GM12878 (cell line): Measurements from ENCODE around the gene ETNK2. TPM values are rescaled to one million over a fixed set of nuclear protein-coding genes. Genes with fewer than 3 reads are reported as not detected.

ENCODE experiments used
- ATAC-seq: fragments of 200-7000 bp; cut with Tn5 transposase; 3 replicates; pipeline ENCODE4 v1.9.1; 2020; ENCODE audit warnings: mild to moderate bottlenecking, moderate library complexity
- BruUV-seq: library from RNA; stranded (reverse); fragments of 400-500 nt; replicated peaks from 2 replicates; lab custom pipeline; 2021; lab: Mats Ljungman, UMichigan
- CTCF ChIA-PET: fragments of 300-600 bp; sonication (Branson Sonifier 250); formaldehyde crosslinking; extraction: SDS; loops from one replicate; lab custom pipeline; 2021; ENCODE audit warnings: inconsistent platforms; lab: Yijun Ruan, JAX
- POLR2A ChIA-PET: fragments of 350-600 bp; formaldehyde crosslinking; extraction: SDS; loops from one replicate; lab custom pipeline; 2021; ENCODE audit warnings: inconsistent platforms; lab: Charles Lee
- RAD21 ChIA-PET: fragments of 300-600 bp; sonication (Branson Sonifier 250); formaldehyde crosslinking; loops from one replicate; lab custom pipeline; 2023; ENCODE audit warnings: antibody characterized with exemption; ENCODE audit not compliant: unreplicated experiment; lab: Charles Lee
- SMC1A ChIA-PET: fragments of 300-600 bp; sonication (Branson Sonifier 250); formaldehyde crosslinking; loops from one replicate; lab custom pipeline; 2023; ENCODE audit not compliant: unreplicated experiment, uncharacterized antibody; lab: Charles Lee
- DNase-seq: peaks from one replicate; pipeline ENCODE4 v3.0.0-alpha.2; 2011; ENCODE audit warnings: low read depth, low spot score
- FAIRE-seq: peaks from 3 replicates; lab custom pipeline; 2011; peaks lifted over from hg19 to GRCh38; lab: Jason Lieb, UNC
- H2AFZ ChIP-seq: 2 replicates; pipeline ENCODE4 v1.6.0; 2011; ENCODE audit warnings: low read depth, low read length, control low read depth; ENCODE audit not compliant: control insufficient read depth
- H3K27ac ChIP-seq: 2 replicates; pipeline ENCODE4 v1.5.1; 2011; ENCODE audit warnings: control low read depth; ENCODE audit not compliant: control insufficient read depth, insufficient read depth
- H3K27me3 ChIP-seq, 2 experiments: replicated peaks in 1 of 2; 2 replicates each; pipeline versions ENCODE4 v1.6.0 to v1.6.1; 2011; ENCODE audit warnings: low read length in 1 of 2; ENCODE audit not compliant: control insufficient read depth in 2 of 2, insufficient read depth in 2 of 2
- H3K36me3 ChIP-seq, 2 experiments: 2 replicates each; pipeline ENCODE4 v1.5.1; 2011; ENCODE audit warnings: low read length in 1 of 2; ENCODE audit not compliant: control insufficient read depth in 2 of 2, insufficient read depth in 2 of 2
- H3K4me1 ChIP-seq: 2 replicates; pipeline ENCODE4 v1.6.1; 2011; ENCODE audit warnings: mild to moderate bottlenecking, low read length, moderate library complexity, mixed read lengths; ENCODE audit not compliant: control insufficient read depth, insufficient read depth
- H3K4me2 ChIP-seq: 2 replicates; pipeline ENCODE4 v1.6.0; 2011; ENCODE audit warnings: control low read depth; ENCODE audit not compliant: control insufficient read depth, insufficient read depth
- H3K4me3 ChIP-seq: fragments of 200-600 bp; sonication (generic); 2 replicates; pipeline ENCODE4 v1.5.1; 2016
- H3K79me2 ChIP-seq: 2 replicates; pipeline ENCODE4 v1.6.0; 2011; ENCODE audit warnings: low read length; ENCODE audit not compliant: control insufficient read depth, insufficient read depth
- H3K9ac ChIP-seq: 2 replicates; pipeline ENCODE4 v1.8.0; 2011; ENCODE audit warnings: low read length, control low read depth, mixed read lengths; ENCODE audit not compliant: control insufficient read depth, insufficient read depth
- H3K9me3 ChIP-seq: replicated peaks from 3 replicates; pipeline ENCODE4 v1.5.1; 2011; ENCODE audit warnings: mild to moderate bottlenecking, low read length; ENCODE audit not compliant: control insufficient read depth, insufficient read depth
- H4K20me1 ChIP-seq: 2 replicates; pipeline ENCODE4 v1.6.0; 2011; ENCODE audit not compliant: control insufficient read depth, insufficient read depth
- BCL11A ChIP-seq: IDR thresholded peaks from 2 replicates; pipeline ENCODE4 v1.6.1; 2011; ENCODE audit warnings: low read depth, low read length
- FOXM1 ChIP-seq: IDR thresholded peaks from 2 replicates; pipeline ENCODE4 v1.6.1; 2012; ENCODE audit warnings: low read depth, mild to moderate bottlenecking, inconsistent platforms, low read length, moderate library complexity
- IRF3 ChIP-seq: fragments of 450-650 bp; IDR thresholded peaks from 2 replicates; pipeline ENCODE4 v1.6.1; 2014; ENCODE audit warnings: mild to moderate bottlenecking
- PAX5 ChIP-seq: IDR thresholded peaks from 2 replicates; pipeline ENCODE4 v1.6.1; 2011; ENCODE audit warnings: low read depth, low read length, borderline replicate concordance
- POLR2AphosphoS2 ChIP-seq: IDR thresholded peaks from 2 replicates; pipeline ENCODE4 v1.6.1; 2011; ENCODE audit warnings: low read depth, mild to moderate bottlenecking, low read length, improper control_type of control experiment, moderate library complexity
- REST ChIP-seq: IDR thresholded peaks from 2 replicates; pipeline ENCODE4 v1.6.1; 2012; ENCODE audit warnings: mild to moderate bottlenecking, low read depth, low read length
- TARDBP ChIP-seq: IDR thresholded peaks from 2 replicates; pipeline ENCODE4 v1.6.1; 2016; ENCODE audit warnings: borderline replicate concordance
- TBL1XR1 ChIP-seq: IDR thresholded peaks from 2 replicates; pipeline ENCODE4 v1.6.1; 2012; ENCODE audit warnings: low read depth, low read length, improper control_type of control experiment
- TCF12 ChIP-seq: IDR thresholded peaks from 2 replicates; pipeline ENCODE4 v1.6.1; 2011; ENCODE audit warnings: low read depth, mild to moderate bottlenecking, low read length
- ZSCAN29 ChIP-seq: fragments of 450-650 bp; IDR thresholded peaks from 2 replicates; pipeline ENCODE4 v1.6.1; 2017; ENCODE audit warnings: mild to moderate bottlenecking, moderate library complexity
- WGBS: methylation state at CpG from one replicate; pipeline ENCODE4 v1.1.6; 2016; ENCODE audit warnings: low lambda C conversion rate; ENCODE audit not compliant: insufficient replicate concordance, insufficient coverage; ENCODE audit errors: missing lambda C conversion rate; 5-methylcytosine and 5-hydroxymethylcytosine counted together
- in situ Hi-C: fragments of 300-500 bp; cut with MboI; formaldehyde crosslinking; loops from 9 replicates; pipeline ENCODE4 v1.14.3; 2018; ENCODE audit warnings: mixed read lengths
- intact Hi-C: fragments of 100-400 bp; cut with micrococcal nuclease; formaldehyde crosslinking; loops from one replicate; pipeline ENCODE4 v1.14.2; 2022; ENCODE audit not compliant: unreplicated experiment
- polyA plus RNA-seq, 11 experiments: library from polyadenylated mRNA; depleted of rRNA in 4 of 11; unstranded in 6 of 11; stranded (reverse) in 5 of 11; fragments of >200 nt; fragmentation: Nextera tagmentation in 4 of 11; fragmentation: Illumina TruSeq in 1 of 11; extraction: Ambion mirVana in 4 of 11; extraction: Trizol in 1 of 11; gene quantifications; 1 replicate in 1 of 11; 2 replicates in 10 of 11; pipeline versions ENCODE4 v1.2.1 to v1.2.3, GENCODE V29; 2011 to 2016; ENCODE audit warnings: inconsistent platforms in 2 of 11, missing spikeins in 2 of 11, low read depth in 1 of 11
- total RNA-seq, 4 experiments: library from RNA; depleted of rRNA in 3 of 4; stranded (reverse); fragments of >200 nt in 3 of 4; fragmentation: Illumina TruSeq in 1 of 4; extraction: Trizol in 1 of 4; gene quantifications; 2 replicates each; pipeline versions ENCODE4 v1.2.1 to v1.2.3, GENCODE V29; 2013 to 2021
- TF ChIP-seq, protein P1 (sequence below): fragments of 450-650 bp; IDR thresholded peaks from 2 replicates; pipeline ENCODE4 v1.6.1; 2017; ENCODE audit warnings: mild to moderate bottlenecking
- TF ChIP-seq, protein P2 (sequence below): fragments of 450-650 bp; IDR thresholded peaks from 2 replicates; pipeline ENCODE4 v1.6.1; 2018; ENCODE audit warnings: borderline replicate concordance, mild to moderate bottlenecking; ENCODE audit not compliant: partially characterized antibody
- TF ChIP-seq, protein P3 (sequence below): IDR thresholded peaks from 2 replicates; pipeline ENCODE4 v1.6.1; 2011; ENCODE audit warnings: borderline replicate concordance, low read depth, mild to moderate bottlenecking, moderate library complexity, mixed read lengths, low read length; ENCODE audit not compliant: insufficient read depth; ENCODE audit errors: extremely low read length

The ETNK2 gene
- total and polyA plus RNA-seq, 10 of the 15 experiments (the other 5 are each of a cell fraction or from before 2014, with no cell fraction given): 0.14 TPM; not detected in 9

GRCh38 chr1:204106825-204107224, 45.0 kb downstream of the ETNK2 start (continued):
- TF ChIP-seq, protein P1, sequence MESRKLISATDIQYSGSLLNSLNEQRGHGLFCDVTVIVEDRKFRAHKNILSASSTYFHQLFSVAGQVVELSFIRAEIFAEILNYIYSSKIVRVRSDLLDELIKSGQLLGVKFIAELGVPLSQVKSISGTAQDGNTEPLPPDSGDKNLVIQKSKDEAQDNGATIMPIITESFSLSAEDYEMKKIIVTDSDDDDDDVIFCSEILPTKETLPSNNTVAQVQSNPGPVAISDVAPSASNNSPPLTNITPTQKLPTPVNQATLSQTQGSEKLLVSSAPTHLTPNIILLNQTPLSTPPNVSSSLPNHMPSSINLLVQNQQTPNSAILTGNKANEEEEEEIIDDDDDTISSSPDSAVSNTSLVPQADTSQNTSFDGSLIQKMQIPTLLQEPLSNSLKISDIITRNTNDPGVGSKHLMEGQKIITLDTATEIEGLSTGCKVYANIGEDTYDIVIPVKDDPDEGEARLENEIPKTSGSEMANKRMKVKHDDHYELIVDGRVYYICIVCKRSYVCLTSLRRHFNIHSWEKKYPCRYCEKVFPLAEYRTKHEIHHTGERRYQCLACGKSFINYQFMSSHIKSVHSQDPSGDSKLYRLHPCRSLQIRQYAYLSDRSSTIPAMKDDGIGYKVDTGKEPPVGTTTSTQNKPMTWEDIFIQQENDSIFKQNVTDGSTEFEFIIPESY: no peak
- TF ChIP-seq ZSCAN29: no peak
- TF ChIP-seq TARDBP: no peak
- TF ChIP-seq FOXM1: no peak

GRCh38 chr1:204105131-204105515, 46.7 kb downstream of the ETNK2 start:
- WGBS: 61% methylated on average over 6 of the region's 6 CpGs
- Histone ChIP-seq H2AFZ (no peak overlapping the region), H3K4me1 (peaks cover 3% of the 10 kb centered on the region; the same call in 1 of the 2 replicates), H3K4me3 (no peak overlapping the region), H3K27me3 (no peaks in the 10 kb centered on the region), H4K20me1 (no peaks in the 10 kb centered on the region), H3K27ac (no peak overlapping the region), H3K36me3 (no peaks in the 10 kb centered on the region), H3K79me2 (no peaks in the 10 kb centered on the region), H3K9me3 (no peaks in the 10 kb centered on the region), H3K4me2 (no peak overlapping the region), H3K9ac (no peak overlapping the region)
- RAD21 ChIA-PET: no interaction called here
- CTCF ChIA-PET: no interaction called here
- SMC1A ChIA-PET: interaction anchor here (1.1 kb wide), 1 partner anchor 29 kb away, joined by 3 read pairs; no protein-coding TSS in a partner anchor
- FAIRE-seq: no peak
- in situ Hi-C loops (no loop called here), intact Hi-C loops (no loop called here)
- no TSS peak for BruUV-seq
- no peak; the same call in 2 of the 3 replicates for ATAC-seq
- POLR2A ChIA-PET: interaction anchor here (1.5 kb wide), 1 partner anchor 26 kb away, joined by 3 read pairs; no protein-coding TSS in a partner anchor
- no peak for DNase-seq
- TF ChIP-seq, protein P2, sequence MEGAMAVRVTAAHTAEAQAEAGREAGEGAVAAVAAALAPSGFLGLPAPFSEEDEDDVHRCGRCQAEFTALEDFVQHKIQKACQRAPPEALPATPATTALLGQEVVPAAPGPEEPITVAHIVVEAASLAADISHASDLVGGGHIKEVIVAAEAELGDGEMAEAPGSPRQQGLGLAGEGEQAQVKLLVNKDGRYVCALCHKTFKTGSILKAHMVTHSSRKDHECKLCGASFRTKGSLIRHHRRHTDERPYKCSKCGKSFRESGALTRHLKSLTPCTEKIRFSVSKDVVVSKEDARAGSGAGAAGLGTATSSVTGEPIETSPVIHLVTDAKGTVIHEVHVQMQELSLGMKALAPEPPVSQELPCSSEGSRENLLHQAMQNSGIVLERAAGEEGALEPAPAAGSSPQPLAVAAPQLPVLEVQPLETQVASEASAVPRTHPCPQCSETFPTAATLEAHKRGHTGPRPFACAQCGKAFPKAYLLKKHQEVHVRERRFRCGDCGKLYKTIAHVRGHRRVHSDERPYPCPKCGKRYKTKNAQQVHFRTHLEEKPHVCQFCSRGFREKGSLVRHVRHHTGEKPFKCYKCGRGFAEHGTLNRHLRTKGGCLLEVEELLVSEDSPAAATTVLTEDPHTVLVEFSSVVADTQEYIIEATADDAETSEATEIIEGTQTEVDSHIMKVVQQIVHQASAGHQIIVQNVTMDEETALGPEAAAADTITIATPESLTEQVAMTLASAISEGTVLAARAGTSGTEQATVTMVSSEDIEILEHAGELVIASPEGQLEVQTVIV: no peak
- TF ChIP-seq POLR2AphosphoS2: no peak
- TF ChIP-seq REST: no peak
- TF ChIP-seq PAX5: no peak
- TF ChIP-seq, protein P3, sequence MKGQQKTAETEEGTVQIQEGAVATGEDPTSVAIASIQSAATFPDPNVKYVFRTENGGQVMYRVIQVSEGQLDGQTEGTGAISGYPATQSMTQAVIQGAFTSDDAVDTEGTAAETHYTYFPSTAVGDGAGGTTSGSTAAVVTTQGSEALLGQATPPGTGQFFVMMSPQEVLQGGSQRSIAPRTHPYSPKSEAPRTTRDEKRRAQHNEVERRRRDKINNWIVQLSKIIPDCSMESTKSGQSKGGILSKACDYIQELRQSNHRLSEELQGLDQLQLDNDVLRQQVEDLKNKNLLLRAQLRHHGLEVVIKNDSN: no peak
- TF ChIP-seq BCL11A: no peak
- TF ChIP-seq TCF12: no peak
- no peak for TF ChIP-seq IRF3
- TF ChIP-seq TBL1XR1: no peak
